GM21717 (cell line): ENCODE results near the gene XBP1.
A peak's percentile ranks its signal among the peaks of the same experiment; 100 is the strongest.
"Not testable (repeated sequence)": the region's sequence is repeated elsewhere in the genome, so short reads cannot be mapped to it uniquely, and the experiment has no call there.

Experiments
- ATAC-seq: cut with Tn5 transposase; IDR thresholded peaks from one replicate; pipeline ENCODE4 v1.9.1; 2021; ENCODE audit warnings: mild to moderate bottlenecking, moderate library complexity; ENCODE audit not compliant: unreplicated experiment

The XBP1 gene

DNA sequence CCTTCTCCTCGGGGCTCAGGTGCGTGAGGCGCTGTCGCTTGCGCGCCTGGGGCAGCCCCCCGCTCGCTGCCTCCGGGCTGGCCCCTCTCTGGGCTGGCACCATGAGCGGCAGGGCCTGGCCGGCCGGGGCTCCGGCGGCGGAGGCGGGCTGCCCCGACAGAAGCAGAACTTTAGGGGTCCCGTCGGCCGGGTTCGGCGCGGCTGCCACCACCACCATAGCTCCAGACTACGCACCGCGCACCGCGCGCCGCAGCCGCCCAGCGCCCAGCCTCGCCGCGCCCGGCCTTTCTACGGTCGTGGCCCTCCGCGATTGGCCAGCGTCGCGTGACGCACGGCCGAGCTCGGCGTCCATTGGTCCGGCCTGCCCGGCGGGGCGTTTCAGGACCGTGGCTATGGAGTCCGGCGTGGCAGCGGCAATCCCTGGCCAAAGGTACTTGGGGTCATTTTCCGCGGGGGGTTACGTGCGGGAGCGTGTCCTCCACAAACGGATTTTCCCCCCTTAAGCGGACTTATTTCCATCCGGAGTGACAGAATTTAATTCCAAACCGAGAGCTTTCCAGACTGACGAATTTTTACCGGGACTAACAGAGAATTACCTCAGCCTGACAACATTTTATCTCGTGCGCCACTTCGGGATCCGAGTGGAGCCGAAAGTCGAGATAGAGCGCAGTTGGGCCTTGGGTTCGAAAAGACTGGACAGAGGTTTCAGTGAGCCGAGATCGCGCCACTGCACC, at the start of gene XBP1:
Gene XBP1, minus strand, starts transcription at position 262 of the 734 bp plus-strand sequence.
- ATAC-seq, result peak; percentile 75

DNA sequence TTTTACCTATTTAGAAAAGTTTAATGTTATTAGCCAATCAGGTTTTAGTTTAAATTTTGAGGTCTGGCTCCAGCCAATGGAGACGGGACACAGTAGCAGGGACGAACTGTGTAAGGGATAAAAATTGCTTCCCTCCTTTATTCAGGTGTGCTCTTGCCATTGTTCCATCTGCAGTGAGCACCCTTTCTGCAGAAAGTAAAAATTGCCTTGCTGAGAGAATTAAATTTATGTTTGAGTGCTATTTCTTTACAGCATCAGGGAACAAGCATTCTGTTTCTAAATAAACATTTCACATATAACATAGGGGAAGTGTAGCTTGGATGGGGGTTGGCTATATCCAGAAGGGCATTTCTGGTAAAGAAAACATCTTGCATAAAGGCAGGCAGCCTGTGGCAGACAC, 46.6 kb upstream of the XBP1 start:
- ATAC-seq, result no peak

DNA sequence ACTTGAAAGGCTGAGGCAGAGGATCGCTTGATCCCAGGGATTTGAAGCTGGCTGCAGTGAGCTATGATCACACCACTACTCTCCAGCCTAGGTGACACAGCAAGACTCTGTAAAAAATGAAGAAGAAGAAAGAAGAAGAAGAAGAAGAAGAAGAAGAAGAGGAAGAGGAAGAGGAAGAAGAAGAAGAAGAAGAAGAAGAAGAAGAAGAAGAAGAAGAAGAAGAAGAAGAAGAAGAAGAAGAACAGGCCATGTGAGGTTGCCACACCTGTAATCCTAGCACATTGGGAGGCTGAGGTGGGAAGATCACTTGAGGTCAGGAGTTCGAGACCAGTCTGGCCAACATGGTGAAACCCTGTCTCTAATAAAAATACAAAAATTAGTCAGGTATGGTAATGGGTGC, 43.9 kb upstream of the XBP1 start:
- ATAC-seq, result not testable (repeated sequence)

DNA sequence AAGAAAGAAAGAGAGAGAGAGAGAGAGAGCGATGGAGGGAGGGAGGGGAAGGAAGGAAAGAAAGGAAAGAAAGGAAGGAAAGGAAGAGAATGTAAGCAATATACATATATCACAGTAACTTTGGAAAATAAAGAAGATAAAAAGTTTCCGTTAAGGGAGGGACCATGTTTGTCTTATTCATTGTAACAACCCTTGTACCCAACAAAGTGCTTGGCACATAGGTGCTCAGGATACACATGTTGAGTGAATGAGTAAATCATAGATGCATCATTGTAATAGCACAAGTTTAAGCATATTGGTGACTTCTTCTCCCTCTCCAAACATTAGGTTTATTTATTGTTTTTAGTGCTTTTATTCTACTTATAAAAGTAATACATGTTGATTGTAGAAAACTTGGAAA, 43.3 kb upstream of the XBP1 start:
- no peak for ATAC-seq

DNA sequence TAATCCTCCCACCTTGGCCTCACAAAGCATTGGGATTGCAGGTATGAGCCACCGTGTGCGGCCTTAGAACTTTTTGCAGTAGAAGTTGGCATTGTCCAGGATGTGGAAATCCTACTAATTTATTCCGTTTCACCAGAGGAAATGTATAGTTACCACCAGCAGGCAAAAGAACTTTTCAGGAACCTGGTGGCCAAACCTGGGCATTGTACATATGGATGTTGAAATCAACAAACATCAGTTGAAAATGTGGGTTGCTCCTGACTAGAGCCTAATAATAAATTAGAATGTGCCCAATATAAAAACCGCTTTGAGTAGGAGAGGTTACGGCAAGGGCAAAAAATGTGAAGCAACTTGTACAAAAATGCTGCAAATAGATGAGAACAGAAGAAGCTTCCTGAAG, 40.7 kb upstream of the XBP1 start:
- no peak for ATAC-seq

DNA sequence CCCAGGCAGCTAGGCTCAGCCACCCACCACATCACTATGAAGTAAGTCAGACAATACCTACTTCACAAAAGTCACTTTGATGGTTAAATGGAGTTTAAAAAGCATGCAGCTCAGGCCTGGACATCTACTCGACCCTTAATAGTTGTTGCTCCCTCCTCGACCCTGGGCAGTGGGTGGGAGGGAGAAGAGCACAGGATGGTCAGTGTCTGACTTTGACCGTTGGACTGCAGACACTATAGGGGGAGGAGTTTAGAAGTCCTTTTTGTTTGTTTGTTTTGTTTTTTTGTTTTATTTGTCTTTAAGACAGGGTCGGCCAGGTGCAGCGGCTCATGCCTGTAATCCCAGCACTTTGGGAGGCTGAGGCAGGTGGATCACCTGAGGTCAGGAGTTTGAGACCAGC, 38.6 kb upstream of the XBP1 start:
- ATAC-seq, result no peak

DNA sequence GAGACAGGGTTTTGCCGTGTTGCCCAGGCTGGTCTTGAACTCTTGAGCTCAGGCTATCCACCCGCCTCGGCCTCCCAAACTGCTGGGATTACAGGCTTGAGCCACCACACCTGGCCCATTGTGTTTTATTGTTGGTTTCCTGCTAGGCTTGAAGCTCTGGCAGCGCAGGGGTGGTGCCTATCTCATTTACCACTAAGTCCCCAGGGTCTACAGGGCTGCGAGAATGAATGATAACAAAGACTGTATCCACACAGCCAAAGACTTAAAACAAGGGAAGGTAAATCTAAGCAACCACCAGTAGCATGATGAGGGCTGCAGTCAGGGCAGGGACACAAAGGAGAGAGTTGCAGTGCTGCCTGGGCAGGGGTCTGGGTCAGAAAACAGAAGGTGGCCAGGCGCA, 37.3 kb upstream of the XBP1 start:
- ATAC-seq, result no peak

DNA sequence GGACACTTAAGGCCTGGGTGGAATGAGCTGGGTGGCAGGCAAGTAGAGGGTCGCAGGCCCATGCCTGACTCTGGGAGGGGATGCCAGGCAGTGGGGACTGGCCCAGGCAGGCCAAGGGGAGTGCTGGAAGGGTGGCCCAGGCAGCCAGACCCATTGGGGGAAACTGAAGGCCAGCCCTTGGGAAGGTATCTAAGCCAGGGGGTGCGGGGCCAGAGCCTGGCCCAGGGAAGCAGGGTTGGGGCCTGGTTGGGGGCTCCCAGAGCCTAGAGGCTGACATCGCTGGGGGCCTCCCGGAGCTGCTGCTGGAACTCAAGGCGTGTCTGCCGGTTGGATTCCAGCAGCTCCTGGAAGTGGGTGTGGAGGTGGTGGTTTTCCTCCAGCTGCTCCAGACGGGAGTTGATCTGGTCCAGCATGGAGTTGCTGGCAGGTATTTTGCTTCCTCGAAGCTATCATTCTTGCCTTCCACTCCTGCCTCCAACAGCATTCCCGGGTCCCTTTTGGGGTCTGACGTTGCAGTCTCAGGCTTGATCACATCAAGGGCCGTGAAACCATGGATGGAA, 35.3 kb upstream of the XBP1 start:
- ATAC-seq, result no peak

DNA sequence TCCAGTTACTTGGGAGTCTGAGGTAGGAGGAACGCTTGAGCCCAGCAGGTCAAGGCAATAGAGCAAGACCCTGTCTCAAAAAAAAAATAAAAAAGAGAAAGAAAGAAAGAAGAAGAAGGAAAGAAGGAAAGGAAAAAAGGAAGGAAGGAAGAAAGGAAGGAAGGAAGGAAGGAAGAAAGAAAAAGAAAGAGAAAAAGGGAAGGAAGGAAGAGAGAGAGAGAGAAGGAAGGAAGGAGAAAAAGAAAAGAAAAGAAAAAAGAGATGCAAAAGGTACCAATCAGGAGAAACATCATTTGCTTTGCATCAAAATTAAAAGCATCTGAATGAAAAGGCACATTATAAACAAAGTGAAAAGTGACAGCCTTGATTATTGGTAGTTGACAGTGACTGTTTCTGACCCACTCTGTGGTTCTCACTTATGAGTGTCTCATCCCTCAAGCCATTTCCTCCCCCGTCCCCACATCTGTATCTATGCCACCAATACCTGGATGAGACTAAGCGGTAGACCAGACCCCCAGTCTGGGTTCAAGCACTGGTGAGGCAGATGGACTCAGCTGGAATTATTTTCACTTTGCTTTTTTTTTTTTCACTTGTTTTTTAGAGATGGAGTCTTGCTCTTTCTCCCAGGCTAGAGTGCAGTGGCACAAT, 33.0 kb upstream of the XBP1 start:
- no peak for ATAC-seq

DNA sequence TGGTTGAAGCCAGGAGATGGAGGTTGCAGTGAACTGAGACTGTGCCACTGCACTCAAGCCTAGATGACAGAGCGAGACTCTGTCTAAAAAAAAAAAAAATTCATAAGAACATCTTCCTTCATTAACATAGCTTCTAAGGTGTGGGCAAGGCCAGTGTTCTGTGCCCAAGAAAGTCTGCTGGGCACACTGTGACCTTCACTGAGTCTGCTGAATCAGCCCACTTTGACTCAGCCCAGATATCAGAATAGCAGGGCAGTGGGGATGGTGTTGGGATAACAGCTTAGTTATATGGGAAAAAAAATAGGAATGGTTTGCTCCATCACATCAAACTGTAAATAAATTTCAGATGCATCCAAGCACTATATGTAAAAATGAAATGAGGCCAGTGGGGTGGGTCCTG, 32.4 kb upstream of the XBP1 start:
- no peak for ATAC-seq

DNA sequence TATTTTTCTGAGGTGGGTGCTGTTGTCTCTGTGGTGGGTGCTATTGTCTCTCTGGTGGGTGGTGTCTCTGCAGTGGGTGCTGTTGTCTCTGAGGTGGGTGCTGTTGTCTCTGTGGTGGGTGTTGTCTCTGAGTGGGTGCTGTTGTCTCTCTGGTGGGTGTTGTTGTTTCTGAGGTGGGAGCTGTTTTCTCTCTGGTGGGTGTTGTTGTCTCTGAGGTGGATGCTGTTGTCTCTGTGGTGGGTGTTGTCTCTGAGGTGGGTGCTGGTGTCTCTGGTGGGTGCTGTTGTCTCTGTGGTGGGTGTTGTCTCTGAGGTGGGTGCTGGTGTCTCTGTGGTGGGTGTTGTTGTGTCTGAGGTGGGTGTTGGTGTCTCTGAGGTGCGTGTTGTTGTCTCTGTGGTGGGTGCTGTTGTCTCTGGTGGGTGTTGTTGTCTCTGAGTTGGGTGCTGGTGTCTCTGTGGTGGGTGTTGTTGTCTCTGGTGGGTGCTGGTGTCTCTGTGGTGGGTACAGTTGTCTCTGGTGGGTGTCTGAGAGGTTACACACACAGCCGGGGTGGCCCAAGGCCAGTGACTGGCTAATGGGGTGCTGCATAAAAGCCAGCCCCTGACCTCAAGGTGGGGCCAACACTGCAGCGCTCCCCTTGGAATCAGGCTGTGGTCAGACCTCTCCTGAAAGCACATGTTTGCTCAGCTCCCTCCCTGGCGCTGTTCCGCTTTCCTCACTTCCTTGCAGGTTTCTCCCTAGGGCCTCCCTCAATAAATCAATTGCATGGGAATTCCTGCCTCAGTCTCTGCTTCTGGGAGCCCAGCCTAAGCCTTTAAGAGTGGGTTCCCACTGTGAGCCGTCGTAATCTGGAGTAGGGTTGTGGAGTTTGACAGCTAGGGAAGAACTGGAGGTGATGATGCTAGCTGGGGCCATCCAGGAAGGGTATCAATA, 31.0 kb upstream of the XBP1 start:
- ATAC-seq, result no peak

DNA sequence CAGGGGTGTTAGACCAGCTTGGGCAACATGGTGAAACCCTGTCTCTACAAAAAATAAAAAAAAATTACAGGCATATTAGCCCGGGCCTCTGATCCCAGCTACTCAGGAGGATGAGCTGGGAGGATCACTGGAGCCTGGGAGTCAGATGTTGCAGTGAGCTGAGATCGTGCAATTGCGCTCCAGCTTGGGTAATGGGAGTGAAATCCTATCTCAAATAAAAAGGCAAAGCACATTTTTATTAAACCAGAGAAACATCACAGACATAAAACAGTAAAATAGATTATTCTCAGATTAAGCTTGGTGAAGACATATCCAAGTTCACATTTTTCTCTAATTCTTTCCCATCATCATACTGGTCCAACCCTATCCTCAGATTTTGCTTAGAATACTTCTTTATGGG, 30.1 kb upstream of the XBP1 start:
- ATAC-seq, result no peak

DNA sequence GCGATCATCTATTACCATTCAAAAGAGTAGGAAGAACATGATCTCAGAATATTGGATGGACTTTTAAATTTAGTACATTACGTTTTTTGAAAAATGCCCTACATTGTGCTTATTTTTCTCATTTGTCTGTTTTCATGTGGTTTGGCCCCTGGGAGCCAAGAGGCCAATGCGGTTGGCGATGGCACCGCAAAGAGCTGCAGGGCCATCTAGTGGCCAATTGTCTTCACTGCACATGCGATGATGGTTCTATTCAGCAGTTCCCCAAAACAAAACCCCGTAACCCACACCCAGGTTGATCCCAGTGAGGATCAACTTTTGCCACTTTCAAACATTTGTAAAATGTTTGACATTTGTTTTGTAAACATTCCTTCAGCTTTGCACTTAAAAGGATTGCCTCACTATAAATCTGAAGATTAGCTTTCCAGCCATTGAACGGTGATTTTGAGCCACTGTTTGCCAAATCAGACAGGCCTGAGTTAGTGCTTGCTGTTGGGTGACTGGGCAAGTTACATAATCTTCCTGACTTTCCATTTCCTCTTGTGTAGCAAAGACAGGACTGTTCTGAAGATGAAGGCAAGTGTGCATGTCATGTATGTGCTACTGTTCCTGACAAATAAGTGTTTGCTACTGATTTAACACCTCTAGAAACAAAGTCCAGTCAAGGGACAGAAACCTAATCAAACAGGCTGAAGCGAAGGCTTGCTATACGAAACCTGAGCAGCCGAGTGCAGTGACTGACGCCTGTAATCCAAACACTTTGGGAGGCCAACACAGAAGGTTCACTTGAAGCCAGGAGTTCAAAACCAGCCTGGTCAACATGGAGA, 29.2 kb upstream of the XBP1 start:
- no peak for ATAC-seq

DNA sequence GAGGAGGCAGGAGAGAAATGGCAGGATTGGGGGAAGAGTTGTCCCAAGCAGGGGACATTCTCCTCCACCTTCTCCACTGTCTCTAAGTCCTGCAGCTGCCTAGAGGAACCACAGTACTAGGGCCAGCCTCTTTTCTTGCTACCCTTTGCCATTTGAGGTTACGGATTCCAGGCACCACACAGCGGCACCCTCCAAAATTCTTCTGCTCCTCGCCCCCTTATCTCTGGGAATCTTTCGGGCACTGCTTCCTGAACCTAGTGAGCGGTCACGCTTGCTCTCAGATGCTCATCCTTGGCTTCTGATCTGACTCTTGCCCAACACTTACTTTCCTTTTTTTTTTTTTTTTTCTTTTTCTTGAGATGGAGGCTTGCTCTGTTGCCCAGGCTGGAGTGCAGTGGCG, 26.6 kb upstream of the XBP1 start:
- ATAC-seq, result no peak

DNA sequence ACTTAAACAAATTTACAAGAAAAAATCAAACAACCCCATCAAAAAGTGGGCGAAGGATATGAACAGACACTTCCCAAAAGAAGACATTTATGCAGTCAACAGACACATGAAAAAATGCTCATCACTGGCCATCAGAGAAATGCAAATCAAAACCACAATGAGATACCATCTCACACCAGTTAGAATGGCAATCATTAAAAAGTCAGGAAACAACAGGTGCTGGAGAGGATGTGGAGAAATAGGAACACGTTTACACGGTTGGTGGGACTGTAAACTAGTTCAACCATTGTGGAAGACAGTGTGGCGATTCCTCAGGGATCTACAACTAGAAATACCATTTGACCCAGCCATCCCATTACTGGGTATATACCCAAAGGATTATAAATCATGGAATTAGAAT, 26.1 kb upstream of the XBP1 start:
- not testable (repeated sequence) for ATAC-seq

DNA sequence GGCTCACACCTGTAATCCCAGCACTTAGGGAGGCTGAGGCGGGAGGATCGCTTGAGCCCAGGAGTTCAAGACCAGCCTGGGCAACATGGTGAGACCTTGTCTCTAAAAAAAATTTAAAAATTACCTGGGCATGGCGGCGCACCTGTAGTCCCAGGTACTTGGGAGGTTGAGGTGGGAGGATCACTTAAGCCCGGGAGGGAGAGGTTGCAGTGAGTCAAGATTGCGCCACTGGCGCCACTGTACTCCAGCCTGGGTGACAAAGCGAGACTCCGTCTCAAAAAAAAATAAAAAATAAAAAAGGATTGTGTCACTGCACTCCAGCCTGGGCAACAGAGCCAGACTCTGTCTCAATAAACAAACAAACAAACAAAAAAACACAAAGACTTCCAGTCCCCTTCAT, 24.1 kb upstream of the XBP1 start:
- not testable (repeated sequence) for ATAC-seq

DNA sequence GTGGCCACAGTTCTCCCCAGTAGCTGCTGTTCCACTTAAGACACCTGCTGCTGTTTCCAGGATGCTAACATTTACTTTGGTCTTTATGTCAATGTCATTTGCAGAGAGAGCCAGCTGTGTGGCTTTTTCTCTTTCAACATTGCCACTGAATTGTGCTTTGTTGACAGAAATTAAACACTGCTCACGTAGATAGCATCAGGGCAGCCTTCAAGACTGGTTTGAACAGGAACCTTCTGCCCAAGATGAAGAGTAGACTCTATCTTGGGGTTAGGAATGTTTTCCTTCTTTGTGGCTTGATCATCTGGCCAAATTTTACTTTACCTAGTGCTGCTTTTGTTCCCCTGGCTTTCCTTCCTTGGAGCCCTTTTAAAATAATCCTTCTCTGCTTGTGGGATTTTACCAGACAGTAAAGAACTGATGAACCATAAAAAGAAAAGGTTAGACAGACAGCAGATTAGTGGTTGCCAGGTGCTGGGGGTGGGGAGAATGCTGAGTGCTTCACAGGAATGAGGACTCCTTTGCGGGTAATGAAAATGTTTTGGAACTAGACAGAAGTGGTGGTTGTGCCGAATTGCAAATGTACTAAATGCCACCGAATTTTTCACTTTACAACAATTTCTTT, 22.7 kb upstream of the XBP1 start:
- no peak for ATAC-seq

DNA sequence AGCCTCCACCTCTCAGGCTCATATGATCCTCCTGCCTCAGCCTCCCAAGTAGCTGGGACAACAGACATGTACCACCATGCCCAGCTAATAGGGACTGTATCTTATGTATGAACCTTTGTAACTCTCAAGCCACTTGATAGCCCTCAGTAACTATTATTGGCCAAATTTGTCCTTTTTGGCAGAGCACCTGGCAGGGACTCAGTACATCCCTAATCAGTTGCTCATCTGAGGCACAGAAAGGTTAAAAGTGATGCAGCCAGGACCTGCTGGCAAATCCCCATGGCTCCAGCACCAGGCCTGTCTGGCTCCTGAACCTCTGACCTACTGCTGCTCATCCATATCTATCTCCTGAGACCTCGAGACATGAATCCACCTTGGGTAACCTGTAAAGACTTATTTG, 21.1 kb upstream of the XBP1 start:
- no peak for ATAC-seq

DNA sequence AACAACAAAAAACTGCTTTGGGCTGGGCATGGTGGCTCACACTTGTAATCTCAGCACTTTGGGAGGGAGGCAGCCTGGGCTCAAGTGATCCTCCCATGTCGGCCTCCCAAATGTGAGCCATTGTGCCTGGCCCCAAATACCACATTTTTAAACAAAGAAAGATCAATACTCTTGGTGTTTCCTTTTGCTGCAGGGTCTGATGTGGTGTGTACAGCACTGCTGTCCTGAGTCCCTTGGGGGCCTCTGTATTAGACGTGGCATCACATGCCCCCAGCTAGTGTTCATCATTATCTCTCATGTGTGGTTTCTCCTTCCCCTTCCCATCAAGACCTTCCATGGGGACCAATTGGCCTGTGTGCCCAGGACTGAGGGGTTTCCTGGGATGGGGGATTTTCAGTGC, 20.5 kb upstream of the XBP1 start:
- no peak for ATAC-seq
